GM18502 (cell line): ENCODE results near the gene MDK.
A peak's percentile ranks its signal among the peaks of the same experiment; 100 is the strongest.

Experiments
- ATAC-seq: cut with Tn5 transposase; IDR thresholded peaks from one replicate; pipeline ENCODE4 v1.9.1; 2021; ENCODE audit warnings: mild to moderate bottlenecking; ENCODE audit not compliant: unreplicated experiment, poor library complexity

MDK gene

GRCh38 chr11:46380340-46381047 lies 975 bp upstream of the MDK start:
- ATAC-seq = no peak

GRCh38 chr11:46381819-46382645 lies 563 bp downstream of the MDK start:
- no peak for ATAC-seq

GRCh38 chr11:46382646-46383403 lies 1.4 kb downstream of the MDK start:
- ATAC-seq = no peak

- no peak for ATAC-seq
These were observed 1.9 kb downstream of the MDK start for GRCh38 chr11:46383404-46383758.

- no peak for ATAC-seq
These were observed 2.7 kb downstream of the MDK start for GRCh38 chr11:46383974-46384701.

GRCh38 chr11:46385169-46386004 lies 3.9 kb downstream of the MDK start:
- ATAC-seq = no peak

- no peak for ATAC-seq
These were observed 4.6 kb downstream of the MDK start for GRCh38 chr11:46386005-46386578.

GRCh38 chr11:46386674-46387073 lies 5.2 kb downstream of the MDK start:
- ATAC-seq = no peak

- no peak for ATAC-seq
These were observed 6.0 kb downstream of the MDK start for GRCh38 chr11:46387456-46387855.

GRCh38 chr11:46387919-46388618 lies 6.6 kb downstream of the MDK start:
- no peak for ATAC-seq

- no peak for ATAC-seq
These were observed 7.4 kb downstream of the MDK start for GRCh38 chr11:46388619-46389449.

- peak; percentile 52 for ATAC-seq
These were observed 8.2 kb downstream of the MDK start for GRCh38 chr11:46389450-46390330.

- no peak for ATAC-seq
These were observed 9.1 kb downstream of the MDK start for GRCh38 chr11:46390331-46391171.

GRCh38 chr11:46391186-46391577 lies 9.7 kb downstream of the MDK start:
- no peak for ATAC-seq

GRCh38 chr11:46391578-46392420 lies 10.3 kb downstream of the MDK start, which contains the start of gene CHRM4:
TSS of gene CHRM4 (minus strand) at chr11:46391776. CDS start at chr11:46386557, 5,219 bp downstream.
- ATAC-seq = peak; percentile 27
